DLD1 (cell line): ENCODE measurements around the gene EPHB3.
"Not testable (repeated sequence)": the region's sequence is repeated elsewhere in the genome, so short reads cannot be mapped to it uniquely, and the experiment has no call there.

Experiments
- in situ Hi-C: cut with HindIII; loops from 2 replicates; pipeline ENCODE4 v1.10.0; 2017; ENCODE audit warnings: low sequenced_read_pairs

Gene EPHB3

DNA sequence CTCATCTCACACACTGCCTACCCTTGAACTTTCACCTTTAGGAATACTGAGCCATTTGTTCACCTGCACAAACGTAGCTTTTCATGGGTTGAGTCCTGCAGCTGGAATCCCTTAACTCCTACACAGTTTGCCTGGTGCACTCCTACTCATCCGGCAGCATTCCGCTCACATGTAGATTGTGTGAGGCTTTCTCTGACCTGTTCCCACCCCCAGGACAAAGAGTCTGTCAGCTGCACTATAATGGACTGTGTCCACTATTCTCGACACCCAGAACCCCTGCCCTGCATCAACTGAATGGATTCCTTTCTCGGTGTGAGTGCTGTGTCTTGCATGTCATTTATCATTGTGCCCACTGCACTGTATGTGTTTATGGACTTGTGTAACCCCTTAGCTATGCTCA, 54.9 kb downstream of the EPHB3 start:
- in situ Hi-C loops = no loop called here

- in situ Hi-C loops = not testable (repeated sequence)
These were observed 55.7 kb downstream of the EPHB3 start for GRCh38 chr3:184617306-184617705.

DNA sequence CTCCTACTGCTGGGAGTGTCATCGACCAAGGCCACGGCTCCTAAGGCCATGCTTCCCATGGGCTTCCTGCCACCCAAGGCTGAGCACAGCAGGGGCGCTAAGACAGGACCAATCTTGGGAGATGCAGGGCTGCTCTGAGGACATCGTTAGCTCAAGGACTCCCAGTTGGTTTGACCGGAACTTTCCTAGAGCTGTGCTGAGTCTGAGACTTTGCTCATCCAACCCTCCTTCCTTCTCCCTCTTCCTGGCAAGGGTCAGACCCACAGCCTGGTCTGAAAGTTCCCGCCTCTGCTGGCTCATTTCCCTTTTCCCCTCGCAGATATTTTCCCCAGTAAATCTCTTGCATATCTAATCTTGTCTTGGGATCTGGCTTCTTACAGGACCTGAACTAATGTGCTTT, 57.2 kb downstream of the EPHB3 start:
- in situ Hi-C loops = no loop called here

DNA sequence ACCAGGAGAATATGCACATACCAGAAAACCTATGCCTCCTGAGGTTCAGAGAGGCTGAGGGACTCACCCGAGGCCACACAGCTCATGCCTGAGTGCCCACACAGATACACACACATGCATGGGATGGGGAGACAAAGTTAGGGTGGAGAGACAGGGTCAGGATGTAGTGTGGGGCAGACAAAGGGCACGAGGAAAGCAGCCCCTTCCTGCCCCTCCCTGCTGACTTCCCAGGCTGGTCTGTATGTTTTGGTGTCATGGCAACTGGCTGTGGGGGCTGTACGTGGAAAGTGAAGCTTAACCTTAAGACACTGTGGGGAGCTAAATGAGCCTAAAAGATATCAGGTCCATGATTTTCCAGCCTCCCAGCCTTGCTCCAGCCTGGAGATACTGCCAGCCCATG, 57.8 kb downstream of the EPHB3 start:
- in situ Hi-C loops = no loop called here

DNA sequence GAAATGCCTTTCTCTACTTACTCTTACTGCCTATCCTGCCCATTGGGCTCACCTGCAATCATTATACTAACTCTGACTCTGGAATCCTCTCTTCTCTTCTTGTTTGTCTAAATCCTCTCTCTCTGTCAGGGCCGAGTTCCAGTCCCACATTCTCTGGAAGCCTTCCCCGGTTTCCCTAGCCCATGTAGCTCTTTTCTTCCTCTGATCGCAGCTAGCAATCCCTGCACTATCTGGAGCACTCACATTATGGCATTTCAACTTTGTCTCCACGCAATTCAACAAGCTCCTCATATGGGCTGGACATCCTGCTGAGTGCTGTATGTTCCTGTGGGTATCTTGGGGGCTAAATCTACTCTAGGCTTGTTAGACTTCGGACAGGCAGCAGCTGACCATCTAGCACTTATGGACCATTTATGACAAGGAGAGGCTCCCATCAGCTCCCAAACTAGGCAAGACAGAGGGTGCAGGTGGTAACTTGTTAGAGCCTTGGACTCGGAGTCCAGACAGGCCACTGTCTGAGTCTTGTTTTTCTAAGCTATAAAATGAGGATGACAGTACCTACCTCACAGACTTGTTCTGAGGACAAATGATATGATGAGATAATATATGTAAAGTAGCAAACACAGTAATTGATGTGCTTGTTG, 58.3 kb downstream of the EPHB3 start:
- in situ Hi-C loops = no loop called here

- in situ Hi-C loops = no loop called here
These were observed 59.0 kb downstream of the EPHB3 start for GRCh38 chr3:184620475-184621119.

GRCh38 chr3:184622156-184622555, 60.6 kb downstream of the EPHB3 start:
- in situ Hi-C loops = not testable (repeated sequence)

- in situ Hi-C loops = no loop called here
These were observed 65.3 kb downstream of the EPHB3 start for GRCh38 chr3:184626923-184627322.

- in situ Hi-C loops = no loop called here
These were observed 68.1 kb downstream of the EPHB3 start for GRCh38 chr3:184629555-184630160.

DNA sequence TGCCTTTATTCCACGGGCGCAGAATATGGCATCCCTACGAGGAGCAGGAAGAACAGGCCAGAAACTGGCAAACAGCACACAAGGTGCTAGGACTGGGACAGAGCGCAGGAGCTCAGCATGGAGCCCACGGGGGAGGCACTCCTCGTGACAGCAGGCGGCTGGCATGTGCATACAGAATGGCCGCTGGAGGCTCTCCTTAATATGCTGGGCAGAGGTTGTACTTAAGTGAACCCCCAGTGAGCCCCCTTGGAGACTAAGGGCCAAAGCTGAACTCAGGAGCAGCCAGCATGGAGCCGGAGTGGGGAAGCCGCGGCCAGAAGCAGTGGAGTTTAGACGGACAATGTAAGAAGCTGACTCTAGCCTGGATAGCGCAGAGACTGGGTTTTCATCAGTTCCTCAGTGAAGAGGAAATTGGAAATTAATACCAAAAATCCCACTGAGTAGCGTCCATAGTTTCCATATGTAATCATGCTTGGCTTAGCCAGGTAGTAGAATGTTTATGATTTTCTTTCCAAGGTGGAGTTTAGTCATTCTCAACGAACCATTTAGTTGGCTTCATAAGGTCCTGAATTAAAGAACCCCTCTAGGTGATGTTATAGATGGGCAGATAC, 69.4 kb downstream of the EPHB3 start:
- in situ Hi-C loops = no loop called here

DNA sequence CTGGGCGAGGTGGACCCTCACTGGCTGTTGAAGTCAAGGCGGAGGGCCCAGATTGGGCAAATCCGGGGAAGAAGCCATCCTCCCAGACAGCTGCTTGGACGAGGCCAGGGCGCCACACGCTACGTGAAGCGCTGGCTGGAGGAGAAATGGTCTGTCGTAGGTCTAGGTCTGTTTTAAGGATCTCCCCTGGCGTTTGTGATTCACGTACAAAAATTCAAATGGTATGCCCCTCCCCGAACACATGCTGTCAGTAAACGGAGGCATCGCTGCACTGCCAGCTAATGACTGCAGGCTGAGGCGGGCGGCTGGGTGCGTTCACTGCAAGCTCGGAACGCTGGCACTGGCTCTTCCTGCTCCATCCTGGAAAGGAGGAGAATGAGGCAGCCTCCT, 69.9 kb downstream of the EPHB3 start:
- in situ Hi-C loops = no loop called here
